Esophagus (tissue), 2 donors: ENCODE measurements around the gene CHTF8. TPM values are rescaled to one million over a fixed set of nuclear protein-coding genes. Genes with fewer than 3 reads are reported as not detected.

Experiments used
- H3K27ac ChIP-seq, 2 donors: one replicate each; pipeline ENCODE4 v1.5.1; 2013; ENCODE audit warnings: low read depth in 2 of 2, mild to moderate bottlenecking in 2 of 2, inconsistent platforms in 1 of 2, low read length in 1 of 2, moderate library complexity in 1 of 2
- H3K27me3 ChIP-seq, 2 donors: one replicate each; pipeline ENCODE4 v1.6.1; 2013; ENCODE audit warnings: low read length in 2 of 2, control low read depth in 1 of 2, mild to moderate bottlenecking in 1 of 2; ENCODE audit not compliant: insufficient read depth in 2 of 2, control insufficient read depth in 1 of 2
- H3K36me3 ChIP-seq, 2 donors: one replicate each; pipeline ENCODE4 v1.6.1; 2013; ENCODE audit warnings: low read length in 1 of 2; ENCODE audit not compliant: control insufficient read depth in 2 of 2, insufficient read depth in 2 of 2
- H3K4me1 ChIP-seq, 2 donors: one replicate each; pipeline ENCODE4 v1.6.1; 2013; ENCODE audit warnings: low read length in 1 of 2; ENCODE audit not compliant: control insufficient read depth in 2 of 2, insufficient read depth in 2 of 2
- H3K4me3 ChIP-seq, 2 donors: one replicate each; pipeline ENCODE4 v1.5.1; 2013; ENCODE audit warnings: low read length in 2 of 2, mild to moderate bottlenecking in 2 of 2, low read depth in 1 of 2, moderate library complexity in 1 of 2
- H3K9me3 ChIP-seq, 2 donors: one replicate each; pipeline ENCODE4 v1.6.1; 2013; ENCODE audit warnings: mild to moderate bottlenecking in 2 of 2, low read depth in 1 of 2, low read length in 1 of 2, moderate library complexity in 1 of 2; ENCODE audit not compliant: control insufficient read depth in 2 of 2, insufficient read depth in 1 of 2
- WGBS, 2 donors: extraction: QIAGEN DNeasy Blood & Tissue Kit; methylation state at CpG; one replicate each; pipeline ENCODE4 v1.1.7; 2013; 5-methylcytosine and 5-hydroxymethylcytosine counted together
- polyA plus RNA-seq, 2 donors: library from polyadenylated mRNA; stranded (reverse); fragments of 200-250 nt; gene quantifications; one replicate each; pipeline ENCODE4 v1.2.3, GENCODE V29; 2013
- donor health status: healthy with polysubstance abuse.
- donor health status: Bipolar disorder and iron deficiency.

Gene CHTF8
- polyA plus RNA-seq, 2 donors, result 18.8 to 43.5 TPM

DNA sequence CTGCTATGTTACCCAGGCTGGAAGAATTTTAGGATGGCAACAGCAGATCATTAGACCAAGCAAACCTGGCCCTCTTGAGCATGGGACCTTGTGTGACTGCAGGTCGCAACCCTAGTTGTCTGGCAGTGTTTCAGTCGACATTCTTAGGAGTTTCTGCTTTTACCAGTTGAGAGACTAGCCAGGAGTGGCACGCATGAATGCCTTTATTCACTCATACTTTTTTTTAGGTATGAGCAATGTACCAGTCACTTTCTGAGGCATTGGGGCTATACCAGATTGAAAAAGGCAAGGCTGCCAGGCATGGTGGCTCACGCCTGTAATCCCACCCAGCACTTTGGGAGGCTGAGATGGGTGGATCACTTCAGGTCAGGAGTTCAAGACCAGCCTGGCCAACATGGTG is 55.1 kb downstream of the CHTF8 start:
- H3K4me1 ChIP-seq, result no peaks in the 10 kb centered on the region
- H3K4me3 ChIP-seq, result no peak overlapping the region
- 54 to 68% methylated on average over 4 of the region's 4 CpGs for WGBS, 2 donors
- H3K9me3 ChIP-seq, result no peaks in the 10 kb centered on the region
- no peaks in the 10 kb centered on the region for H3K36me3 ChIP-seq
- peak overlapping the region; percentile 30 to 79 for H3K27ac ChIP-seq
- no peaks in the 10 kb centered on the region for H3K27me3 ChIP-seq

DNA sequence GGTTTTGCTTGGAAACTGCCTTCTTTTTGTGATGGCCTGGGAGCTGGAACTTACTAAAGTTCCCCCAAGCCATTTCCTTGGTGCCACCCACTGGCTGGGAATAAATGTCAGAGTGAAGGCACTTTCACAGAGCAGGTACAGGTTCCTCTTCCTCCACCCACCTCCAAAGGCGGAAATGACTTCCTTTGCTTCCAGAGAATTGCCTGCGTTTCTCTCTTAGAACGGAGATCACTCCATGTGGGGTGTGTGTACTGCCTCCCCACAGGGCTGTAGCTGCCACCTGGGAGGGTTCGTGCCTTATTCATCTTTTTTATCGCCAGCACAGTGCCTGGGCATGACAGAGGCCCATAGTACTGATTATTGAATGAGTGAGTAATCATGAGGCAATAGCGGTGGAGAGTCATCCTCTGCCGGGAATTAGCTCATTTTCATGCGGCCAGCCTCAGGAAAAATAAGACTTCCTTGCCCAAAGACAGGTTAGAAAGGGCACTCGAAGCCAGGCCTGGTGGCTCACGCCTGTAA is 59.1 kb downstream of the CHTF8 start:
- Histone ChIP-seq H3K27ac (peak overlapping the region; percentile 77 to 84), H3K36me3 (no peaks in the 10 kb centered on the region), H3K4me1 (peaks cover 0 to 2% of the 10 kb centered on the region in 2 donors), H3K27me3 (no peaks in the 10 kb centered on the region), H3K4me3 (no peak overlapping the region), H3K9me3 (no peaks in the 10 kb centered on the region)
- WGBS, 2 donors, result 46 to 63% methylated on average over 10 of the region's 10 CpGs

DNA sequence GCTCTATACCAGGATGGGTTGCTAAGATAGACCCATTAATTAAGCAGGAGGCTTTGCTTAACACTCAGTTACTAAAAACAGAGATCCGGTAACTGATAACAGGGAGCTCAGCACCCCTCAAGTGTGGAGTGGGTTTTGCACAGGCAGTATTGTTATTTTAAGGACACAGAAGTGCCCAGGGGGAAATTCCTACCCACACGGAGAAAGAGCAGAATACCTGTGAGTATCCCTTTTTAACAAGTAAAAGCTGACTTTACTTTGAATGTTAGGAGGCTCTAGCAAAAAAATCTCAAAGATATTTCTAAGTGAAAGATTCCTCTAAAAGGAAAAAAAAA is 59.8 kb downstream of the CHTF8 start:
- Histone ChIP-seq H3K27ac (peak overlapping the region; percentile 77 to 93), H3K27me3 (no peaks in the 10 kb centered on the region), H3K4me1 (peaks cover 0 to 2% of the 10 kb centered on the region in 2 donors), H3K36me3 (no peaks in the 10 kb centered on the region), H3K4me3 (no peak overlapping the region), H3K9me3 (no peaks in the 10 kb centered on the region)
- WGBS, 2 donors, result 50 to 62% methylated on average over 2 of the region's 2 CpGs

DNA sequence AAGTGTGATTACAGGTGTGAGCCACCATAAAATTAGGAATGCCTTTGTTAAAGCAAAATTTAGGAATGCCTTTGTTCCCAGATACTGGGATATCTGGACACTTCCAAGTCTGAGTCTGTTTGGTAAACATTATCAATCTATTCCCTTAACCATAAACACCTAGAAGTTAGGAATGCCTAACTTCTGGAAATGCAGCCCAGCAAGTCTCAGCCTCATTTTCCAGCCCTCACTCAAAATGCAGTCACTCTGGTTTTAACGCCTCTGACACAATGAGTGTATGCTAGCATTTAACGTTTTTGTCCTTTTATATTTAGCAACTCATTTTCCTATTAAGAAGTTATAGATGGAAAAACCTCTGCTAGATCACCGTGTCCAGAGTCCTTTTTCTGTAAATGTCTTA is 61.4 kb downstream of the CHTF8 start:
- Histone ChIP-seq H3K4me1 (peaks cover 0 to 2% of the 10 kb centered on the region in 2 donors), H3K36me3 (no peaks in the 10 kb centered on the region), H3K4me3 (no peak overlapping the region), H3K27me3 (no peaks in the 10 kb centered on the region), H3K27ac (peak overlapping the region in 1 of 2 donors; percentile 50), H3K9me3 (no peaks in the 10 kb centered on the region)
- 63 to 67% methylated on average over 3 of the region's 3 CpGs for WGBS, 2 donors

DNA sequence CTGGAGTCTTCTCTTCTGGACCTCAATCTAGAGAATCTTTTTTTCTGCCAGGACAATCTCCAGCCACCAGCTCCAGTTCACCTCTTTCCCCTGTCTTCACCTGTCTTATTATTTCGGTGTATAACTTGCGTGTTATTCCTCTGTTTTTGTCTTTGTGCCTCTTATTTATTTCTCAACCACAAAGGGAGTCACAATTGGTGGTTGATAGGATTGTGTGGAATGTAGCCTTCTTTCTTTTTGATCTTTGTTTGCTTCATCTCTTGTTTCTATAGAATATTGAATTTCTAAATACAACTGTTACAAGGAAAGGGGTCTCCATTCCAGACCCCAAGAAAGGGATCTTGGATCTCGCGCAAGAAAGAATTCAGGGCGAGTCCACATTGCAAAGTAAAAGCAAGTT is 62.9 kb downstream of the CHTF8 start:
- Histone ChIP-seq H3K4me3 (no peak overlapping the region), H3K9me3 (no peaks in the 10 kb centered on the region), H3K4me1 (peaks cover 0 to 2% of the 10 kb centered on the region in 2 donors), H3K27ac (peak overlapping the region; percentile 14 to 17), H3K36me3 (no peaks in the 10 kb centered on the region), H3K27me3 (no peaks in the 10 kb centered on the region)
- WGBS, 2 donors, result 95% methylated on average over 5 of the region's 5 CpGs

Other genes with a start within 250 kb of the CHTF8 start
- 10 to 100 TPM in 1 of 2 donors, 1 to 10 TPM in 1; 9.3 to 12.0 TPM for gene HAS3, start 26.9 kb downstream of the CHTF8 start, polyA plus RNA-seq
- gene UTP4, start 61 bp upstream of the CHTF8 start, polyA plus RNA-seq, result 10 to 100 TPM; 15.5 to 29.8 TPM
- 1 to 10 TPM; 4.3 to 4.4 TPM for gene SNTB2, start 54.6 kb upstream of the CHTF8 start, polyA plus RNA-seq
- 10 to 100 TPM; 24.1 to 24.4 TPM for gene VPS4A, start 178.8 kb upstream of the CHTF8 start, polyA plus RNA-seq
- gene PDF, start 198.0 kb upstream of the CHTF8 start, polyA plus RNA-seq, result 10 to 100 TPM in 1 of 2 donors, 1 to 10 TPM in 1; 3.9 to 16.9 TPM
- 10 to 100 TPM; 12.9 to 13.5 TPM for gene COG8, start 207.0 kb upstream of the CHTF8 start, polyA plus RNA-seq
- gene NIP7, start 207.2 kb upstream of the CHTF8 start, polyA plus RNA-seq, result 10 to 100 TPM; 16.4 to 22.3 TPM
- gene TMED6, start 219.2 kb upstream of the CHTF8 start, polyA plus RNA-seq, result under 1 TPM in 1 of 2 donors, not detected in 1; 0.33 TPM